Stimulated activated CD8-positive, alpha-beta memory T cell treated with anti-CD3 and anti-CD28 coated beads, Interleukin-7, amount 100 ng/mL, for 48 hours (primary cell): ENCODE data around the gene SSBP2.
A peak's percentile ranks its signal among the peaks of the same experiment; 100 is the strongest.
"Not testable (repeated sequence)": the region's sequence is repeated elsewhere in the genome, so short reads cannot be mapped to it uniquely, and the experiment has no call there.

Experiments used
- DNase-seq, 2 donors: peaks; one replicate each; pipeline ENCODE4 v3.0.0-alpha.2; 2020; ENCODE audit warnings: low read depth in 1 of 2; ENCODE audit errors: extremely low read depth in 1 of 2

The SSBP2 gene

GRCh38 chr5:81679885-81680284 is 71.0 kb downstream of the SSBP2 start:
- no peak for DNase-seq

GRCh38 chr5:81675420-81675819 is 75.5 kb downstream of the SSBP2 start:
- no peak for DNase-seq

DNA sequence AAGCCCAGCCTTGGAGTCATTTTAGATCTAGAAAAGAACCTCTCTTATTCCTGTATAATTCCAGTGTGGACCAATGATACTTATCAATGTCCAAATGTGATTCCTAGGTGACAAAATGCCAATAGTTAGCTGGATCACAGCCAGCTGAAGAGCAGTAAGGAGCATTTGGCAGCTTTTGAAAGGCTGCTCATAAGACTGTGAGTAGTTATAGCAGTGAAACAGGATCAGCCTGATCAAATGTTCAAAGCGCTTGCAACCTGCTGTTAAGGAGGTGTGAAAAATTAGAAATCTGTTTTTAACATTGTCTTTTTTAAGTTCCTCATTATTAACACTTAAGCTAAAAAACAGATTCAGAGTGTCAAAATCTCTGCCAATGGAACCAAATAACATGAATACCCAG is 85.1 kb downstream of the SSBP2 start:
- no peak for DNase-seq

DNA sequence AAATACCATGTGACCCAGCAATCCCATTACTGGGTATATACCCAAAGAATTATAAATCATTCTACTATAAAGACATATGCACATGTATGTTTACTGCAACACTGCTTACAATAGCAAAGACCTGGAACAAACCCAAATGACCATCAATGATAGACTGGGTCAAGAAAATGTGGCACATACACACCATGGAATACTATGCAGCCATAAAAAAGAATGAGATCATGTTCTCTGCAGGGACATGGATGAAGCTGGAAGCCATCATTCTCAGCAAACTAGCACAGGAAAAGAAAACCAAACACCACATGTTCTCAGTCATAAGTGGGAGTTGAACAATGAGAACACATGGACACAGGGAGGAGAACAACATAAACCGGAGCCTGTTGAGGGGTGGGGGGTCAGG is 90.3 kb downstream of the SSBP2 start:
- not testable (repeated sequence) for DNase-seq

- no peak for DNase-seq
Observed at GRCh38 chr5:81657386-81657785, 93.5 kb downstream of the SSBP2 start.

DNA sequence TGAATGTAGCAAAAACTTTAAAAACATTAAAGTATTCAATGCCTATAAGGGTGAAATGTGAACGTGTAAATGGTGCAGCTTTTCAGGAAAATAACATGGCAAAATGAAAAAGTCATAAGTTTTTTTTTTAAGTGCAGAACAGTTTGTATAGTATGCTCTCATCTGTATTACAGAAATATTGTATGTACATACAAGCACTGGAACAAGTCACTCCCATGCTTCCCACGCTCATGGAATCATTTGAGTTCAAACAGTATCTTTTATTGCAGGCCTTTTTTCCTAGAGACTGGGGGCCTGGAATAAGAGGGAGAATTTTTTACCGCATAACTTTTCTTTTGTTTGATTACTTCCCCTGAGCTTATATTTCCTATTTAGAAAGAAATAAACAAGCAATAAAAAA is 94.1 kb downstream of the SSBP2 start:
- DNase-seq: no peak

DNA sequence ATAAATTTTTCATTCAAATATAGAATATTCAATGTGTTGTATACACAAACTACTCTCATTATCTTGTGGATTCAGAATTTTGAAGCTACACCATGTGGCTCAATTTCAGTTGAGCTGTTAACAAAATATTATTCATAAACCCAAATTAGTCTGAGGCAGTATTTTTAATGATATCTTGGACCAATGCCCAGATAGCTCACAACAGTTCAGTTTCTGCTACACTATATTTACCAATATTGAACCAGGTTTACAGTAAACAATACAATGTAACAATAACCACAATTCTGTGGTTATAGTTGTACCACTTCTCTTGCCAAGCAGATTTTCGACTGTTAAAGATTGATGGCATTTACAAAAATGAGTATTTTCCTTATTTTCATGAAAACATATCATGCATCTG is 99.9 kb downstream of the SSBP2 start:
- no peak for DNase-seq

GRCh38 chr5:81646469-81646995 is 104.4 kb downstream of the SSBP2 start:
- DNase-seq: no peak

GRCh38 chr5:81642210-81642609 is 108.7 kb downstream of the SSBP2 start:
- DNase-seq: no peak

- no peak for DNase-seq
Observed at GRCh38 chr5:81639556-81639955, 111.3 kb downstream of the SSBP2 start.

- no peak for DNase-seq
Observed at GRCh38 chr5:81638471-81638870, 112.4 kb downstream of the SSBP2 start.

DNA sequence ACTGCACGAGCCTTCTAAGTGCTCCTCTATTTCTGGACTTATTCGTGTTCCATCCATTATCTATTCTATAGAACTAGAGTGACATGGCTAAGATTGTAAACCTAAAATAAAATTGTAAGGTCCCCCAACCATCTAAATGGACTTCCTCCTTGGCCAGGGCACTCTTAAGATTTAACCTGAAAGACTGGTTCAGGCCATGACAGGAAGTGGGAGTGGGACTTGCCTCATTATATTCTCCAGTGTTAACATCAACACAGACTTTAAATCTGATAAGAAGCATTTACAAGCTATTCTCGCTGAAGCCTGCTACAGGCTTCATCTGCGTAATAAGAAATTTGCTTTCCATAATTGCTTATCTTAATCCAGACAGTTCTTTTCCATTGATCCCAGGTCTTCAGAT is 117.0 kb downstream of the SSBP2 start:
- DNase-seq: no peak

- DNase-seq: no peak
Observed at GRCh38 chr5:81633471-81633870, 117.4 kb downstream of the SSBP2 start.

- no peak for DNase-seq
Observed at GRCh38 chr5:81632679-81633078, 118.2 kb downstream of the SSBP2 start.

- DNase-seq: no peak
Observed at GRCh38 chr5:81631621-81632020, 119.3 kb downstream of the SSBP2 start.

GRCh38 chr5:81631124-81631523 is 119.8 kb downstream of the SSBP2 start:
- peak in 1 of 2 donors; percentile 5 for DNase-seq

- DNase-seq: no peak
Observed at GRCh38 chr5:81630684-81631083, 120.2 kb downstream of the SSBP2 start.

DNA sequence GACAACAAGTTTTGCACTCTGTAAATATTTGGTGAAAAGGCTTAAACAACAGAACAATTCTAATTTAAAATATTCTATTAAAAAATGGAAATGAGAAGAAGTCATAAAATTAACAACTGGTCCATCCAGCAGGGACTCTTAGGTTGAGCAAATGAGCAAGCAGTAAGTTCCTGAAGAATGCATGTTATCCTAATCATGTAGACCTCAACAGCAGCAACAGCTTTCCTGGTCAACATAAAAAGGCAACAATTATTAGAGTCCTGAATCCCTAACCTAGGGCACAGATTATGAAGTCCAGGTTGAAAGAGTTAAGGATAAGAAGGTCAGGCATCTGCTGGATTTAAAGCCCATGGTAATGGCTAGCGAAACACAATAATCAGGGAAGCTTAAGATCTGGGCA is 120.9 kb downstream of the SSBP2 start:
- no peak for DNase-seq

DNA sequence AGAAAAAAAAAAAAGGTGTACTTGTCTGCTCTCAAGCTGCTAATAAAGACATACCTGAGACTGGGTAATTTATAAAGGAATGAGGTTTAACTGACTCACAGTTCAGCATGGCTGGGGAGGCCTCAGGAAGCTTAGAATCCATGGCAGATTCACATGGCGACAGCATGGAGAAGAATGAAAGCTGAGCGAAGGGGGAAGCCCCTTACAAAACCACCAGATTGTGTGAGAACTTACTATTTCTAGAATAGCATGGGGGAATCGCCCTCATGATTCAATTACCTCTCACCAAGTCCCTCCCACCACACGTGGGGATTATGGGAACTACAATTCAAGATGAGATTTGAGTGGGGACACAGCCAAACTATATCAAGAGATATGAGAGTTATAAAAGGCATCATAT is 122.8 kb downstream of the SSBP2 start:
- not testable (repeated sequence) for DNase-seq

GRCh38 chr5:81626524-81626923 is 124.4 kb downstream of the SSBP2 start:
- DNase-seq: no peak

- DNase-seq: no peak
Observed at GRCh38 chr5:81609810-81610375, 141.0 kb downstream of the SSBP2 start.

GRCh38 chr5:81608976-81609375 is 141.9 kb downstream of the SSBP2 start:
- no peak for DNase-seq

DNA sequence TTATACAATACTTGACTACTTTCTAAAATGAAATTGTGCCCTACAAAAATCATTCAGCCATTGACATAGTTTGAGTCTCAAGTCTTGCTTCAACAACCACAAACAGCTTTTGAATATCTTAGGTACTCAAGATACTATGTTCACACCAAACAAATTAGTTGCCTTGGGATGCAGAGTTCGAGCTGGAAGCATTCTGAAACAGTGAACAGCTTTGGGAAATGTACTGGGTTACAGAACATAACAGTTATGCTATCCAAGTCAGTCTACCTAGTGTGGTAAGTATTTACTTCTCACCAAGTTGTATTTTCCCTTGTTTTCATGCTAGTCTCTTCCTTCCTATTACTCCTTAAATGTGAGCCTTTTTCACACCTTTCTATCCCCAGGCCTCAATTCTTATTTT is 143.2 kb downstream of the SSBP2 start:
- DNase-seq: no peak
